GM12878 (cell line): ENCODE results near the gene OTC. TPM values are rescaled to one million over a fixed set of nuclear protein-coding genes. Genes with fewer than 3 reads are reported as not detected.

ENCODE experiments used
- ATAC-seq: fragments of 200-7000 bp; cut with Tn5 transposase; 3 replicates; pipeline ENCODE4 v1.9.1; 2020; ENCODE audit warnings: mild to moderate bottlenecking, moderate library complexity
- Bru-seq: library from RNA; stranded (reverse); fragments of 400-500 nt; gene quantifications from one replicate; lab custom pipeline; 2021; lab: Mats Ljungman, UMichigan
- BruChase-seq, 2 experiments: library from RNA; stranded (reverse); fragments of 400-500 nt; gene quantifications; one replicate each; lab custom pipeline; 2021; lab: Mats Ljungman, UMichigan
- BruUV-seq: library from RNA; stranded (reverse); fragments of 400-500 nt; replicated peaks from 2 replicates; lab custom pipeline; 2021; lab: Mats Ljungman, UMichigan
- CTCF ChIA-PET: fragments of 300-600 bp; sonication (Branson Sonifier 250); formaldehyde crosslinking; extraction: SDS; loops from one replicate; lab custom pipeline; 2021; ENCODE audit warnings: inconsistent platforms; lab: Yijun Ruan, JAX
- POLR2A ChIA-PET: fragments of 350-600 bp; formaldehyde crosslinking; extraction: SDS; loops from one replicate; lab custom pipeline; 2021; ENCODE audit warnings: inconsistent platforms; lab: Charles Lee
- RAD21 ChIA-PET: fragments of 300-600 bp; sonication (Branson Sonifier 250); formaldehyde crosslinking; loops from one replicate; lab custom pipeline; 2023; ENCODE audit warnings: antibody characterized with exemption; ENCODE audit not compliant: unreplicated experiment; lab: Charles Lee
- SMC1A ChIA-PET: fragments of 300-600 bp; sonication (Branson Sonifier 250); formaldehyde crosslinking; loops from one replicate; lab custom pipeline; 2023; ENCODE audit not compliant: unreplicated experiment, uncharacterized antibody; lab: Charles Lee
- DNase-seq: peaks from one replicate; pipeline ENCODE4 v3.0.0-alpha.2; 2011; ENCODE audit warnings: low read depth, low spot score
- FAIRE-seq: peaks from 3 replicates; lab custom pipeline; 2011; peaks lifted over from hg19 to GRCh38; lab: Jason Lieb, UNC
- H2AFZ ChIP-seq: 2 replicates; pipeline ENCODE4 v1.6.0; 2011; ENCODE audit warnings: low read depth, low read length, control low read depth; ENCODE audit not compliant: control insufficient read depth
- H3K27ac ChIP-seq: 2 replicates; pipeline ENCODE4 v1.5.1; 2011; ENCODE audit warnings: control low read depth; ENCODE audit not compliant: control insufficient read depth, insufficient read depth
- H3K27me3 ChIP-seq, 2 experiments: replicated peaks in 1 of 2; 2 replicates each; pipeline versions ENCODE4 v1.6.0 to v1.6.1; 2011; ENCODE audit warnings: low read length in 1 of 2; ENCODE audit not compliant: control insufficient read depth in 2 of 2, insufficient read depth in 2 of 2
- H3K36me3 ChIP-seq, 2 experiments: 2 replicates each; pipeline ENCODE4 v1.5.1; 2011; ENCODE audit warnings: low read length in 1 of 2; ENCODE audit not compliant: control insufficient read depth in 2 of 2, insufficient read depth in 2 of 2
- H3K4me1 ChIP-seq: 2 replicates; pipeline ENCODE4 v1.6.1; 2011; ENCODE audit warnings: mild to moderate bottlenecking, low read length, moderate library complexity, mixed read lengths; ENCODE audit not compliant: control insufficient read depth, insufficient read depth
- H3K4me2 ChIP-seq: 2 replicates; pipeline ENCODE4 v1.6.0; 2011; ENCODE audit warnings: control low read depth; ENCODE audit not compliant: control insufficient read depth, insufficient read depth
- H3K4me3 ChIP-seq: fragments of 200-600 bp; sonication (generic); 2 replicates; pipeline ENCODE4 v1.5.1; 2016
- H3K79me2 ChIP-seq: 2 replicates; pipeline ENCODE4 v1.6.0; 2011; ENCODE audit warnings: low read length; ENCODE audit not compliant: control insufficient read depth, insufficient read depth
- H3K9ac ChIP-seq: 2 replicates; pipeline ENCODE4 v1.8.0; 2011; ENCODE audit warnings: low read length, control low read depth, mixed read lengths; ENCODE audit not compliant: control insufficient read depth, insufficient read depth
- H3K9me3 ChIP-seq: replicated peaks from 3 replicates; pipeline ENCODE4 v1.5.1; 2011; ENCODE audit warnings: mild to moderate bottlenecking, low read length; ENCODE audit not compliant: control insufficient read depth, insufficient read depth
- H4K20me1 ChIP-seq: 2 replicates; pipeline ENCODE4 v1.6.0; 2011; ENCODE audit not compliant: control insufficient read depth, insufficient read depth
- NKRF ChIP-seq: fragments of 450-650 bp; conservative IDR thresholded peaks from 2 replicates; pipeline ENCODE4 v1.6.1; 2017; ENCODE audit warnings: mild to moderate bottlenecking, moderate library complexity
- POU2F2 ChIP-seq: IDR thresholded peaks from 3 replicates; pipeline ENCODE4 v1.6.1; 2011; ENCODE audit warnings: low read depth, mild to moderate bottlenecking, low read length, borderline replicate concordance
- WGBS: methylation state at CpG from one replicate; pipeline ENCODE4 v1.1.6; 2016; ENCODE audit warnings: low lambda C conversion rate; ENCODE audit not compliant: insufficient replicate concordance, insufficient coverage; ENCODE audit errors: missing lambda C conversion rate; 5-methylcytosine and 5-hydroxymethylcytosine counted together
- in situ Hi-C: fragments of 300-500 bp; cut with MboI; formaldehyde crosslinking; loops from 9 replicates; pipeline ENCODE4 v1.14.3; 2018; ENCODE audit warnings: mixed read lengths
- intact Hi-C: fragments of 100-400 bp; cut with micrococcal nuclease; formaldehyde crosslinking; loops from one replicate; pipeline ENCODE4 v1.14.2; 2022; ENCODE audit not compliant: unreplicated experiment
- long read RNA-seq, 2 experiments: library from polyadenylated mRNA; unstranded; transcript quantifications; one replicate each; pipeline ENCODE4 v2.0.0, GENCODE V29; 2019 to 2020
- polyA minus RNA-seq, 3 experiments: library from RNA; depleted of rRNA, polyadenylated mRNA; stranded (reverse); fragments of >200 nt; gene quantifications; 2 replicates each; pipeline ENCODE4 v1.2.3, GENCODE V29; 2011
- polyA plus RNA-seq, 11 experiments: library from polyadenylated mRNA; depleted of rRNA in 4 of 11; unstranded in 6 of 11; stranded (reverse) in 5 of 11; fragments of >200 nt; fragmentation: Nextera tagmentation in 4 of 11; fragmentation: Illumina TruSeq in 1 of 11; extraction: Ambion mirVana in 4 of 11; extraction: Trizol in 1 of 11; gene quantifications; 1 replicate in 1 of 11; 2 replicates in 10 of 11; pipeline versions ENCODE4 v1.2.1 to v1.2.3, GENCODE V29; 2011 to 2016; ENCODE audit warnings: inconsistent platforms in 2 of 11, missing spikeins in 2 of 11, low read depth in 1 of 11
- total RNA-seq, 4 experiments: library from RNA; depleted of rRNA in 3 of 4; stranded (reverse); fragments of >200 nt in 3 of 4; fragmentation: Illumina TruSeq in 1 of 4; extraction: Trizol in 1 of 4; gene quantifications; 2 replicates each; pipeline versions ENCODE4 v1.2.1 to v1.2.3, GENCODE V29; 2013 to 2021

The OTC gene
- total RNA-seq (2013; cell fraction: nucleolus; rRNA removed), result not detected in 2 replicates
- total RNA-seq (2014; rRNA removed) (not detected in 2 replicates), total RNA-seq (2014; rRNA removed; fragmentation: Illumina TruSeq; extraction: Trizol) (not detected in 2 replicates), total RNA-seq (2021) (not detected in 2 replicates), polyA plus RNA-seq (2011; rRNA removed) (not detected in 2 replicates), polyA plus RNA-seq (2014; fragmentation: Illumina TruSeq; extraction: Trizol) (not detected in 2 replicates), polyA plus RNA-seq (2014; fragmentation: Nextera tagmentation; extraction: Ambion mirVana) (not detected), polyA plus RNA-seq (2014; rRNA removed) (not detected in 2 replicates), polyA plus RNA-seq (2016; fragmentation: Nextera tagmentation; extraction: Ambion mirVana) (not detected), polyA minus RNA-seq (2011; rRNA and poly(A)+ RNA removed) (not detected in 2 replicates), Bru-seq, nascent RNA (not detected), BruChase-seq, experiment 1, labeled RNA remaining after a 6-hour chase (not detected), BruChase-seq, experiment 2, labeled RNA remaining after a 2-hour chase (not detected)
- not detected for polyA plus RNA-seq (2011; ENCODE audit: low read depth)
- polyA plus RNA-seq (2011; cell fraction: cytosol; rRNA removed), result not detected in 2 replicates
- not detected in 2 replicates for polyA plus RNA-seq (2011; cell fraction: nucleus; rRNA removed)
- polyA plus RNA-seq (2012), result not detected in 2 replicates
- polyA minus RNA-seq (2011; cell fraction: cytosol; rRNA and poly(A)+ RNA removed), result not detected in 2 replicates
- polyA minus RNA-seq (2011; cell fraction: nucleus; rRNA and poly(A)+ RNA removed), result not detected in 2 replicates
- long read RNA-seq, experiment 1, result 0 reads
- long read RNA-seq, experiment 2, result 0 reads

- H3K9me3 ChIP-seq, result no peaks in the 10 kb centered on the region
- H3K4me2 ChIP-seq, result no peak within 1 kb of the TSS
- H3K4me3 ChIP-seq, result no peak within 1 kb of the TSS
- ChIA-PET RAD21 (no interaction called here), SMC1A (no interaction called here), POLR2A (no interaction called here), CTCF (interaction anchor here (0.8 to 1.9 kb wide), 2 partner anchors 10 to 16 kb away, joined by 3 to 6 read pairs; no protein-coding TSS in a partner anchor)
- no peak within 1 kb of the TSS for H2AFZ ChIP-seq
- no peak for FAIRE-seq
- no peak within 1 kb of the TSS for H3K9ac ChIP-seq
- no peak for TF ChIP-seq POU2F2
- no peak for TF ChIP-seq NKRF
- H3K4me1 ChIP-seq, result no peaks in the 10 kb centered on the region
- H3K27ac ChIP-seq, result no peak within 1 kb of the TSS
- no peak for DNase-seq
- 13% methylated on average over 4 of the region's 4 CpGs for WGBS
- H3K27me3 ChIP-seq, result no peaks in the 10 kb centered on the region; a peak in 2 of 4 replicates
- in situ Hi-C loops, result no loop called here
- BruUV-seq, result no TSS peak
- no peaks in the 10 kb centered on the region for H3K79me2 ChIP-seq
- intact Hi-C loops, result no loop called here
- no peaks in the 10 kb centered on the region for H4K20me1 ChIP-seq
- ATAC-seq, result no peak
- no peaks in the 10 kb centered on the region for H3K36me3 ChIP-seq
Measured at GRCh38 chrX:38352362-38352761, at the start of gene OTC. Gene OTC (plus strand): TSS chrX:38352604. CDS start chrX:38352697, 93 bp downstream.
